Endodermal cell (in vitro differentiated cells): ENCODE data around the gene LIN28B. TPM values are rescaled to one million over a fixed set of nuclear protein-coding genes. Genes with fewer than 3 reads are reported as not detected.

ENCODE experiments used
- DNase-seq: peaks from one replicate; pipeline ENCODE4 v3.0.0-alpha.2; 2017
- H3K27ac ChIP-seq: 2 replicates; pipeline ENCODE4 v1.5.1; 2013; ENCODE audit warnings: mild to moderate bottlenecking, low read depth, low read length, moderate library complexity
- H3K27me3 ChIP-seq: 2 replicates; pipeline ENCODE4 v1.6.1; 2013; ENCODE audit warnings: mild to moderate bottlenecking, low read length, moderate library complexity; ENCODE audit not compliant: insufficient read depth, control insufficient read depth, poor library complexity, severe bottlenecking
- H3K36me3 ChIP-seq: 2 replicates; pipeline ENCODE4 v1.7.0; 2013; ENCODE audit warnings: mild to moderate bottlenecking, low read length, moderate library complexity; ENCODE audit not compliant: control insufficient read depth, insufficient read depth
- H3K4me1 ChIP-seq: one replicate; pipeline ENCODE4 v1.7.0; 2013; ENCODE audit warnings: low read length; ENCODE audit not compliant: control insufficient read depth, insufficient read depth
- H3K4me3 ChIP-seq: 2 replicates; pipeline ENCODE4 v1.5.1; 2013; ENCODE audit warnings: mild to moderate bottlenecking, low read length, moderate library complexity
- H3K9ac ChIP-seq: 2 replicates; pipeline ENCODE4 v1.6.1; 2013; ENCODE audit warnings: mild to moderate bottlenecking, low read length, moderate library complexity; ENCODE audit not compliant: poor library complexity, severe bottlenecking; ENCODE audit errors: extremely low read depth
- H3K9me3 ChIP-seq: 2 replicates; pipeline ENCODE4 v1.6.1; 2013; ENCODE audit warnings: mild to moderate bottlenecking, low read length, moderate library complexity; ENCODE audit not compliant: control insufficient read depth
- H3K27ac Mint-ChIP-seq: 2 replicates; pipeline ENCODE4 v1.8.0; 2020; ENCODE audit warnings: mixed read lengths
- H3K27me3 Mint-ChIP-seq: 2 replicates; pipeline ENCODE4 v1.8.0; 2021; ENCODE audit warnings: mild to moderate bottlenecking, mixed read lengths; ENCODE audit not compliant: insufficient read depth
- H3K36me3 Mint-ChIP-seq: 2 replicates; pipeline ENCODE4 v1.8.0; 2020; ENCODE audit warnings: low read depth, mixed read lengths
- H3K4me1 Mint-ChIP-seq: 2 replicates; pipeline ENCODE4 v1.8.0; 2020; ENCODE audit warnings: mixed read lengths
- H3K4me3 Mint-ChIP-seq: 2 replicates; pipeline ENCODE4 v1.8.0; 2020; ENCODE audit warnings: mild to moderate bottlenecking, moderate library complexity, mixed read lengths
- H3K9me3 Mint-ChIP-seq: 2 replicates; pipeline ENCODE4 v1.8.0; 2020; ENCODE audit warnings: mild to moderate bottlenecking, mixed read lengths
- WGBS, 2 experiments: methylation state at CpG; one replicate each; pipeline versions ENCODE4 v1.1.5 to v1.1.7; 2013; ENCODE audit warnings: missing lambda C conversion rate in 2 of 2, mixed read lengths in 1 of 2; ENCODE audit not compliant: insufficient coverage in 1 of 2, insufficient read length in 1 of 2; 5-methylcytosine and 5-hydroxymethylcytosine counted together
- total RNA-seq, 2 donors: library from RNA; stranded (reverse); fragmentation: NEBNext Ultra II Directional in 1 of 2; extraction: Animal tissue kit (Norgen Biotek cat#: 25700) in 1 of 2; gene quantifications; 2 replicates in 1 of 2; 3 replicates in 1 of 2; pipeline ENCODE4 v1.2.1, GENCODE V29; 2021
- TF ChIP-seq, protein P1 (sequence below): fragments of 200-600 bp; sonication (generic); conservative IDR thresholded peaks from 2 replicates; pipeline ENCODE4 v1.5.0; 2021; ENCODE audit warnings: antibody characterized with exemption, mild to moderate bottlenecking

Gene LIN28B
- total RNA-seq, 2 donors from 2014 or later: 65.1 to 65.3 TPM

DNA sequence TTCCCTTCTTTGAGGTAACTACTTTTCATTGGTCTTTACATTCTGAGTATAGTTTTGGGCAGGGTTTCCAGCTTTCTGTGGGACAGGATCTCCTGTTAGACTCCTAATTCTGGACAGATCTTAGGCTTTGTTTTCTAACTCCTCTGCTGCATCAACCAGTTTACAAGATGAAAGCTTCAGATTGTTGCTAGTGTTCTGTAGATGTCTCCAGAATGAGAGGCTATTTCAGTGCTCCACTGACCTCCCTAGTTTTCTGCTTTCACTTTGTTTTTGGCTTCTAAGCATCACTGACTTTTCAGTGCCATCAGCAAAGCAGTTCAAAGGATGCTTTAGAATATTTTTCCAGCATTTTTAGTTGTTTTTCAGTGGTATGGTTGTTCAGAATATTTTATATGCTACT lies 101.4 kb downstream of the LIN28B start:
- peaks cover 3% of the 10 kb centered on the region for H3K36me3 ChIP-seq
- Mint-ChIP-seq H3K36me3 (peaks cover 21% of the 10 kb centered on the region), H3K4me1 (no peaks in the 10 kb centered on the region), H3K27ac (peak overlapping the region; percentile 14), H3K27me3 (no peaks in the 10 kb centered on the region), H3K4me3 (no peak overlapping the region), H3K9me3 (peaks cover 3% of the 10 kb centered on the region)
- H3K9ac ChIP-seq: no peak overlapping the region
- no peak overlapping the region for H3K4me3 ChIP-seq
- H3K9me3 ChIP-seq: no peaks in the 10 kb centered on the region
- H3K4me1 ChIP-seq: no peaks in the 10 kb centered on the region
- TF ChIP-seq, protein P1, sequence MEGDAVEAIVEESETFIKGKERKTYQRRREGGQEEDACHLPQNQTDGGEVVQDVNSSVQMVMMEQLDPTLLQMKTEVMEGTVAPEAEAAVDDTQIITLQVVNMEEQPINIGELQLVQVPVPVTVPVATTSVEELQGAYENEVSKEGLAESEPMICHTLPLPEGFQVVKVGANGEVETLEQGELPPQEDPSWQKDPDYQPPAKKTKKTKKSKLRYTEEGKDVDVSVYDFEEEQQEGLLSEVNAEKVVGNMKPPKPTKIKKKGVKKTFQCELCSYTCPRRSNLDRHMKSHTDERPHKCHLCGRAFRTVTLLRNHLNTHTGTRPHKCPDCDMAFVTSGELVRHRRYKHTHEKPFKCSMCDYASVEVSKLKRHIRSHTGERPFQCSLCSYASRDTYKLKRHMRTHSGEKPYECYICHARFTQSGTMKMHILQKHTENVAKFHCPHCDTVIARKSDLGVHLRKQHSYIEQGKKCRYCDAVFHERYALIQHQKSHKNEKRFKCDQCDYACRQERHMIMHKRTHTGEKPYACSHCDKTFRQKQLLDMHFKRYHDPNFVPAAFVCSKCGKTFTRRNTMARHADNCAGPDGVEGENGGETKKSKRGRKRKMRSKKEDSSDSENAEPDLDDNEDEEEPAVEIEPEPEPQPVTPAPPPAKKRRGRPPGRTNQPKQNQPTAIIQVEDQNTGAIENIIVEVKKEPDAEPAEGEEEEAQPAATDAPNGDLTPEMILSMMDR: no peak
- H3K27ac ChIP-seq: no peak overlapping the region
- no peak for DNase-seq
- H3K27me3 ChIP-seq: no peaks in the 10 kb centered on the region

DNA sequence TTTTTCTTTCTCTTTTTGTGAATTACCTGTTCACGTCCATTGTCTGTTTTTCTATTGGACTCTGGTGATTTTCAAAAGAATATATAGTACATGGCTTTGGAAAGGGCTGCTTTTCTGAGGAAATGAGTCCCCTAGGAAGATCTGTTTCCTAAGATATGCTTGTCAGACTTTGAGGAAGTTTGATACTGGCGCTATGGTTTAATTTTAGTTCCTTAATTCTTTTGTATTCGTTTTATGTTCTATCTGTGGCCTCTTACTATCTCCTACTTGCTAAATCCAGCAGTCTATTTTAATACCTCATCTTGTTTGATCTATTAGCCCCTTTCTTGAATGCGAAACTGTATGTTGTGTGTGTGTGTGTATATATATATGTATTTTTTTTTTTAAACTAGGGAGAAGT lies 101.9 kb downstream of the LIN28B start:
- 73% methylated on average over 3 of the region's 4 CpGs; no CpG with 5 or more reads in 1 of the 2 experiments for WGBS, 2 experiments
- H3K36me3 ChIP-seq: peaks cover 3% of the 10 kb centered on the region
- Mint-ChIP-seq H3K36me3 (peaks cover 19% of the 10 kb centered on the region), H3K4me1 (no peaks in the 10 kb centered on the region), H3K4me3 (no peak overlapping the region), H3K9me3 (peaks cover 3% of the 10 kb centered on the region), H3K27ac (peak overlapping the region; percentile 6), H3K27me3 (no peaks in the 10 kb centered on the region)
- no peak overlapping the region for H3K27ac ChIP-seq
- DNase-seq: no peak
- TF ChIP-seq, protein P1: no peak
- no peaks in the 10 kb centered on the region for H3K9me3 ChIP-seq
- H3K27me3 ChIP-seq: no peaks in the 10 kb centered on the region
- H3K4me1 ChIP-seq: no peaks in the 10 kb centered on the region
- no peak overlapping the region for H3K9ac ChIP-seq
- H3K4me3 ChIP-seq: no peak overlapping the region

DNA sequence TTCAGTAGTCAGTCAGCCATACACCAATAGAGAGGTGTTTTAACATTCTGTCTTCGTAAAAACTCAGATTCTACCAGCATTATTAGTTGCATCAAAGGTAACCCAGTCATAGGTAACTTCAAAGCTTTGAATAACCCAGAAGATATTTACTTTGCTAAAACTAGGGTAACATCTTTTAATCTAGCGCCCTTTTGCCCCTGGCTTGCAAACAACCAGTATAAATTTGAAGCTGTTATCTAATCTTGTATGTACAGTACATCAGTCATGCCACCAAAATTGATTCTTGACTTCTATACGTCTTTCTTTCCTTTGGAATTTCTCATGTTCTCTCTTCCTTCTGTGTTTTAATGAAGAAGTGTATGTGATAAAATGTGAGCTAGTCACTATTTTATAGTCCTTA lies 109.3 kb downstream of the LIN28B start:
- Histone ChIP-seq H3K27me3 (no peaks in the 10 kb centered on the region), H3K9me3 (no peaks in the 10 kb centered on the region), H3K9ac (no peak overlapping the region), H3K36me3 (no peaks in the 10 kb centered on the region), H3K4me3 (no peak overlapping the region), H3K27ac (no peak overlapping the region), H3K4me1 (no peaks in the 10 kb centered on the region)
- H3K9me3 Mint-ChIP-seq: no peaks in the 10 kb centered on the region
- DNase-seq: no peak
- H3K27me3 Mint-ChIP-seq: no peaks in the 10 kb centered on the region
- no peak overlapping the region for H3K27ac Mint-ChIP-seq
- no peaks in the 10 kb centered on the region for H3K4me1 Mint-ChIP-seq
- peaks cover 6% of the 10 kb centered on the region for H3K36me3 Mint-ChIP-seq
- no peak overlapping the region for H3K4me3 Mint-ChIP-seq
- TF ChIP-seq, protein P1: no peak
- 92 to 100% methylated on average over 1 to 3 of the region's 3 CpGs for WGBS, 2 experiments
